DMS 273 (cell line): ENCODE data around the gene THPO.

Experiments used
- DNase-seq: peaks from one replicate; lab custom pipeline; 2025; ENCODE audit not compliant: unreplicated experiment; lab: John Stamatoyannopoulos, UW

Gene THPO

GRCh38 chr3:184386047-184386806 is 8.2 kb upstream of the THPO start:
- DNase-seq: no peak

GRCh38 chr3:184384856-184385422 is 6.9 kb upstream of the THPO start:
- no peak for DNase-seq

GRCh38 chr3:184384342-184384741 is 6.3 kb upstream of the THPO start:
- no peak for DNase-seq

- no peak for DNase-seq
Measured at GRCh38 chr3:184383033-184383740, 5.2 kb upstream of the THPO start.

GRCh38 chr3:184382326-184383032 is 4.5 kb upstream of the THPO start:
- no peak for DNase-seq

GRCh38 chr3:184381261-184382224 is 3.5 kb upstream of the THPO start:
- no peak for DNase-seq

GRCh38 chr3:184380627-184381260 is 2.7 kb upstream of the THPO start:
- DNase-seq: peak; percentile 69

- DNase-seq: peak; percentile 91
Measured at GRCh38 chr3:184380185-184380626, 2.2 kb upstream of the THPO start.

- DNase-seq: no peak
Measured at GRCh38 chr3:184379358-184380184, 1.6 kb upstream of the THPO start, which contains the start of gene CHRD. TSS of gene CHRD (plus strand) at chr3:184380054. CDS start at chr3:184380319, 265 bp downstream.

GRCh38 chr3:184378651-184379357 is 797 bp upstream of the THPO start:
- DNase-seq: no peak

GRCh38 chr3:184377374-184377773 is 633 bp downstream of the THPO start:
- no peak for DNase-seq

- no peak for DNase-seq
Measured at GRCh38 chr3:184375747-184376461, 2.1 kb downstream of the THPO start.

- no peak for DNase-seq
Measured at GRCh38 chr3:184373422-184373821, 4.6 kb downstream of the THPO start.

GRCh38 chr3:184372911-184373310 is 5.1 kb downstream of the THPO start:
- no peak for DNase-seq

GRCh38 chr3:184372296-184372821 is 5.6 kb downstream of the THPO start:
- no peak for DNase-seq

GRCh38 chr3:184371570-184372018 is 6.4 kb downstream of the THPO start:
- DNase-seq: peak; percentile 97

GRCh38 chr3:184368586-184369183 is 9.3 kb downstream of the THPO start:
- no peak for DNase-seq
